DND-41 (cell line): ENCODE measurements around the gene CNTFR.

Source experiments
- EZH2 ChIP-seq: IDR thresholded peaks from 3 replicates; pipeline ENCODE4 v1.6.1; 2012; ENCODE audit warnings: borderline replicate concordance, low read depth, mild to moderate bottlenecking, moderate library complexity, low read length, inconsistent platforms; ENCODE audit not compliant: severe bottlenecking
- TF ChIP-seq, protein P1 (sequence below): IDR thresholded peaks from 2 replicates; pipeline ENCODE4 v1.5.1; 2012; ENCODE audit warnings: borderline replicate concordance, low read length, moderate library complexity, mild to moderate bottlenecking; ENCODE audit not compliant: poor library complexity, severe bottlenecking; ENCODE audit errors: extremely low read depth

DNA sequence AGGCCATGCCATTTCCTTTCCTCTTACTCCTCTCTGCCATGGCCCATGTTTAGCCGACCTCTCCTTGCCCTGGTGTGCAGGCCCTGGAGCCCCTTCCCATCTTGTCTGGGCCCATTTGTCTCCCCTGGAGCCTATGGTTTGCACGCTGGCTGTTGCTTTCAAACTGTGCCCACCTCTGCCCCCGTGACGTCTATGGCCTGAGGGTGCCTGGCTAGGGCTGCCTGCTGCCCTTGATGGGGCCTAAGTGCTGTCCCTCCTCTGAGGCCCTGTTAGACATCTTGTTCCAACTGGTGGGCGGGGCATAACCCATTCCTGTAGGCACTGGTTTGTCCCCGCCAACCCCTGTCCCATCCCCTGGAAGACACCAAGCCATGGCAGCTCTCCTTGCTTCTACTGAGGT, 44.0 kb downstream of the CNTFR start:
- no peak for TF ChIP-seq EZH2
- TF ChIP-seq, protein P1, sequence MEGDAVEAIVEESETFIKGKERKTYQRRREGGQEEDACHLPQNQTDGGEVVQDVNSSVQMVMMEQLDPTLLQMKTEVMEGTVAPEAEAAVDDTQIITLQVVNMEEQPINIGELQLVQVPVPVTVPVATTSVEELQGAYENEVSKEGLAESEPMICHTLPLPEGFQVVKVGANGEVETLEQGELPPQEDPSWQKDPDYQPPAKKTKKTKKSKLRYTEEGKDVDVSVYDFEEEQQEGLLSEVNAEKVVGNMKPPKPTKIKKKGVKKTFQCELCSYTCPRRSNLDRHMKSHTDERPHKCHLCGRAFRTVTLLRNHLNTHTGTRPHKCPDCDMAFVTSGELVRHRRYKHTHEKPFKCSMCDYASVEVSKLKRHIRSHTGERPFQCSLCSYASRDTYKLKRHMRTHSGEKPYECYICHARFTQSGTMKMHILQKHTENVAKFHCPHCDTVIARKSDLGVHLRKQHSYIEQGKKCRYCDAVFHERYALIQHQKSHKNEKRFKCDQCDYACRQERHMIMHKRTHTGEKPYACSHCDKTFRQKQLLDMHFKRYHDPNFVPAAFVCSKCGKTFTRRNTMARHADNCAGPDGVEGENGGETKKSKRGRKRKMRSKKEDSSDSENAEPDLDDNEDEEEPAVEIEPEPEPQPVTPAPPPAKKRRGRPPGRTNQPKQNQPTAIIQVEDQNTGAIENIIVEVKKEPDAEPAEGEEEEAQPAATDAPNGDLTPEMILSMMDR, result no peak
